HG03521 (cell line): ENCODE measurements around the gene SLFN12L.

Source experiments
- ATAC-seq: cut with Tn5 transposase; IDR thresholded peaks from one replicate; pipeline ENCODE4 v1.9.1; 2021; ENCODE audit warnings: mild to moderate bottlenecking, moderate library complexity; ENCODE audit not compliant: unreplicated experiment

SLFN12L gene

GRCh38 chr17:35433075-35433894 is 104.2 kb downstream of the SLFN12L start:
- peak; percentile 36 for ATAC-seq

- peak; percentile 64 for ATAC-seq
Observed at GRCh38 chr17:35432176-35433074, 105.1 kb downstream of the SLFN12L start, which contains the start of gene SLFN12. TSS of gene SLFN12 (minus strand) at chr17:35432500. CDS start at chr17:35423028, 9,472 bp downstream.

DNA sequence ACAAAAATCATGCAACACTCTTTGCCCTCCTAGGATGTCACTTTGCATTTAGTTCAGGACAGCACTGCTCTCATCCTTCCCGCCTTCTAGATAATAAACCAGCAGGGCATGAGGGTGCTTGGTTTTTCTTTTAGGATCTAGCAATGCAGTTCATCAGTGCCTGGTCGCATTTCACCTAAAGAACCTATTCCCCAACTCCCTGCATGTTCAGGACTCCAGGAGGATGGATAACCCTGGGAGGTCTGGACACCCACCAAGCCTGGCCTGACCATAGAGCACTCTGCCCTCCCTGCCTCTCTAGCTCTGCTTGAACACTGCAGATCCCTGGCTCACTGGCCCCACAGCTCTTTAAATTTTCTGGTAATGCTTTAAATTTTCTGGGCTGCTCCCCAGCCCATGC is 107.8 kb downstream of the SLFN12L start:
- ATAC-seq = no peak

DNA sequence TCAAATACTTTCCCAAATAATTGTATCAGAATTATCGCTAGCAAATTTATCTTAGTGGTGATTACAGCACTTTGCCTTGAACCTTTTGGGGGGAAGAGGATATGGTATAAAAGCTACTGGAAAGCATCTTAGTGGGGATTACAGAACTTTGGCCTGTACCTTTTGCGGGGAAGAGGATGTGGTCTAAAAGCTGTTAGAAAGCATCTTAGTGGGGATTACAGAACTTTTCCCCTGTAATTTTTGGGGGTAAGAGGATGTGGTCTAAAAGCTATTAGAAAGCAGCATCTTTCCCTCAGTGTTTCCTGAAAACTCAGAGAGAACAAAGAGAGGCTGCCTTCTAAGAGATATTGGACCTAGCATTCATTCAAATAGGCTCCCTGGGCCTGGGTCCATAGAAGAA is 109.2 kb downstream of the SLFN12L start:
- no peak for ATAC-seq

DNA sequence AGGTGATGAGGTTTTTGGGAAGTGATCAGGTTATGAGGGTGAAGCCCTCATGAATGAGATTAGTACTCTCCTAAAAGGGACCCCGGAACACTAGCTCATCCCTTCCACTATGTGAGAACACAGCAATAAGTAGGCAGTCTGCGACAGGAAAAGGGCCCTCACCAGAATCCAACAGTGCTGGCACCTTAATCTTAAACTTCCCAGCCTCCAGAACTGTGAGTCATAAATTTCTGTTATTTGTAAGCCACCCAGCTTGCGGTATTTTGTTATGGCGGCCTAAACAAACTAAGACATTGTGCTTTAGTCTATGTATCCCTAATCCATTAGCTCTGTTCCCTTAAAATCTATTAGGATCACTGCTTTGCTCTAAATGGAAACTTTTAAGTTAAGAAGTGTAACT is 113.7 kb downstream of the SLFN12L start:
- ATAC-seq = no peak
